CD4-positive, alpha-beta T cell treated with Interferon gamma for 1 hour (primary cell): ENCODE data around the gene CENPQ.

ENCODE experiments used
- DNase-seq: peaks from one replicate; pipeline ENCODE4 v3.0.0-alpha.2; 2020

Gene CENPQ

DNA sequence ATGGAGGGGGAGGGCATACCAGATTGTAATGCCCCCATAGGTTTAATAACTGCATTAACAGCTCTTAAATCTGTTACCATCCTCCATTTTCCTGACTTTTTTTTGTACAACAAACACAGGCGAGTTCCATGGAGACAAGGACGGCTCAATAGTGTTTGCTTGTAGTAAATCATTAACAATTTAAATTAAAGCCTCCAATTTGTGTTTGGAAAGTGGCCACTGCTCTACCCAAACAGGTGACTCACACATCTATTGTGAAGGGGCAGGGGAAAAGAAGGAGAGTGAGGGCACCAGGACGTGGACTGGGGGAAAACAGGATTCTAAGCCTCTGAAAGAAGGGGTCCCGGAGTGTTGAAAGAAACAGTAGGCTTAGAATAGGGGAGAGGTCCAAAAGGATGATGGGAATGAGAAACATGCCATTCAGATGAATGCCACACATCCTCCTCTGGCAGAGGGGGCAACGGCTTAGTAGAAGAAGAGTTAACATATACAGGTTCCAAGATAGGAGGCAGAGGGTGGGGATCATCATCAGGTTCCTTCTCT lies 43.5 kb downstream of the CENPQ start:
- DNase-seq: no peak

DNA sequence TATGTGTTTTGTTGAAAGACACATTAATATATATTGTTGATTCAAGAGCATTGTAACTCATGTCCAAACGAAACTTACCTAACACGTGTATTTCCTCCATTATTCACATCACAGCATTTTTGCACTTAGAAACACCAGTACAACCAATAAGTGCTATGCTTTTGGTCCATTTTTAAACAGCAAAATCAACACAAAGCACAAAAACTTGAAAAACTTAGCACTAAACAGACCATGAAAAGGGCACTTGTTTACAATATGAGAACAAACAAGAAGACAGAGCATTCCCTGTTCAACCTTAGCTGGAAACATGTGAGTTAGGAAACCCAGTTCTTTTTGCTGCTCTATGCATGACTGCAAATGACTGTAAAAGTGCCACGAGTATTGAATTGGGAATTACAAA lies 46.2 kb downstream of the CENPQ start:
- no peak for DNase-seq

DNA sequence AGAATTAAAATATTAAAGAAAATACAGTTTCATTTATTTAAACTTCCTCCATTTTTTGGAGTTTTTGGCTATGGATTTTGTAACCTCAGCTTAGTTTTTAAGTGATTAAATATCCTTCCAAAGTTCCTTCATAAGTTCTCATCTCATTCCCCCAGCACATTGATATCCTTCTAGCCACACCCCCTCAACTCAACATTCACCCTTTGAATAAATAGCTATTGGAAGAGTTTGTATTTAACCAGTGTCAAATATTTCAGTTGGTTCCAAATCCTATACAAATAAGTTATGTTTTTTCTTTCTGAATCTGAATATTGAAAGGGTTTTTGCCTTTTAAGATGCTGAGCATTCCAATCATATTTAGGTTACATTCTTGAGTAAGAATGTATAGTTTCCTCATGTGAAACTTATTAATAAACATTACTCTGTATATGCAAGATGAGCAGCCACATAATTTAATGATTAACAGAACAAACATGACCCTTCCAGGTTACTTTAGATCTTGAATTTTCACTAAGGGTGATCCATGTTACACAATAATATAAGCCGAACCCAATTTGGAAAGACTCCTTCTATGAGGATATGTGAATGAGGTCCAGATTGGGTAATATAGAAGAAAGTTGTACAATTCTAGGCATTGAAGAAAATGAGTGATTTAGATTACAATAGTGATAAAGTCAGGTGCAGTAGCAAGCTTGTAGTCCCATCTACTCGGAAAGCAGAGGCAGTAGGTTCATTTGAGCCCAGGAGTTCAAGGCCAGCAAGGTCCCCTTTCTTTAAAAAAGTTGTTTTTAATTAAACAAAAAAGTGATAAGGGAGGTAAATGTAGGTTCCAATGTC lies 50.2 kb downstream of the CENPQ start:
- no peak for DNase-seq

DNA sequence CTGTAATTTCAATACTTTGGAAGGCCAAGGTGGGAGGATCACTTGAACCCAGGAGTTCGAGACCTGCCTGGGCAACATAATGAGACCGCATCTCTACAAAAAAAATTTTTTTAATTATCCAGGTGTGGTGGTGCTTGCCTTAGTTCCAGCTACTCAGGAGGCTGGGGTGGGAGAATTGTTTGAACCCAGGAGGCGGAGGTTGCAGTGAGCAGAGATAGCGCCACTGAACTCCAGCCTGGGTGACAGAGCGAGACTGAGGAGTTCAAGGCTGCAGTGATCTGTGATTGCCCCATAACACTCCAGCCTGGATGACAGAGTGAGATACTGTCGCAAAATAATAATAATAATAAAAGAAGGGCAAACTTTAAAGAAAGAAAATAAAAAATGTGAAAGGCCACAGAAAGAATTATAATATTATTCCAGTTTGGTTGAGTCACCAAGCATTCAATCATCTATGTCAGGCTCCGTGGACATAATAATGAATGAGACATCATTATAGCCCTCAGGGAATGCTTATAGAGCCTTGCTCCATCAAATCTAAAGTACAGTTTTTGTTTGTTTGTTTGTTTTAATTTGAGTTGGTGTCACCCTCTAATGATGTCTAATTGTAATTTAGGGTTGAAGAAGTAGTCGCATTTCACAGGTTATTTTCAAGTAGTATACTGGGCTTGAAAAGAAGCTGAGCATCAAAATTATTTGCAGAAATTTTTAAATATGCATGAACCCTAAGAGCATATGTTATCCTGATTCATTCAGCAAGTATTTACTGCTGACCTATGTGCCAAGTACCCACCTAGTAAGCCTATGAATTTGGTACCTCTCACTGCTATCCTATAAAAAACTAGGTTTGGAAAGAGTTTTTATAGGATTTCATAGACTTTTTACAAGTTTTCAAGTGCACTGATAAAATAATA lies 51.7 kb downstream of the CENPQ start:
- no peak for DNase-seq

DNA sequence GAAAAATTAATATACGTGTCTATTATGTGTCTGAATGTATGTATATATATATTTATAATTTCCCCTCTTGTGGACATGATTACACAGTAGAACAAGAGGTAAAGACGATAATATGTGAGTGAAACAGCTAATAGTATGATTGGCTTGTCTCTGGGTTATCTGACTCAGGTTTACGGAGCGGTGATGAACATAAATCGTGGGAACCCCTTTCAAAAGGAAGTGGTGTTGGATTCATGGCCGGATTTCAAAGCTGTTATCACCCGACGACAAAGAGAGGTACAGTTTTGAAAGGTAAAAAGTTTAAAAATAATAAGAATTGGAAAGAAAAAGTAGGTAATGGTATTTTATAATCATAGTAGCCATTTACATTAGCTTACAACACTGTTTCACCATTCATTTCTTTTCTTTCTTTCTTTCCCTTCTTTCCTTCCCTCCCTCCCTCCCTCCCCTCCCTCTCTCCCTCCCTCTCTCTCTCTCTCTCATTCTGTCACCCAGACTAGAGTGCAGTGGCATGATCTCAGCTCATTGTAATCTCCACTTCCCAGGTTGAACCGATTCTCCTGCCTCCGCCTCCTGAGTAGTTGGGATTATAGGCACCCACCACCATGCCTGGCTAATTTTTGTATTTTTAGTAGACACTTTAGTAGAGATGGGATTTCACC lies 52.4 kb downstream of the CENPQ start:
- no peak for DNase-seq

DNA sequence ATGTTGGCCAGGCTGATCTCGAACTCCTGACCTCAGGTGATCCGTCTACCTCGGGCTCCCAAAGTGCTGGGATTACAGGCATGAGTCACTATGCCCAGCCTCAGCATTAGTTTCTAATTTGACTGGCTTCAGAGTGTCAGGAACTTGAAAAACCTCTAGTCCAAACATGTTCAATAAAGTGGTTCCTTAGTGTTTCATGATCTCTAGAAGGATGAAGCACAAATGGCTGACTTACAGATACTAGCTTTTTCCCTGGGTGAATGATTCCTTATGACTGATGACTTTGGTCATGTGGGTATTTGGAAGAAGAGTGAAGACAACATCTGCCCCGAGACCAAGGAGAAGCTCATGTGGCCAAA lies 53.0 kb downstream of the CENPQ start:
- no peak for DNase-seq

DNA sequence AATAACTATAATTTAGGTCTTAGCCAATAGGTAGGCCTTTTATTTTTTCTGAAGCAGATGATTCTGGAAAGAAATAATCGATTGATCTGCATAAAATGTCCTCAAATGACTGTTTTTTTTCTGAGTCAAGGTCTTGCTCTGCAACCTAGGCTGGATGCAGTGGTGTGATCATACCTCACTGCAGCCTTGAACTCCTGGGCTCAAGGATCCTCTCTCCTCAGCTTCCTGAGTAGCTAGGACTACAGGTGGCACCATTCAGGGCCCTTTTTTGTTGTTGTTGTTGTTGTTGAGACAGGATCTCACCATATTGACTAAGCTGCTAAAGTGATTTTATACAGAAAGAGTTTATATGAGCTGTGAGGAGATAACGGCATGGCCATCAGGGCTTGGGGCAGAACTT lies 54.7 kb downstream of the CENPQ start:
- no peak for DNase-seq

DNA sequence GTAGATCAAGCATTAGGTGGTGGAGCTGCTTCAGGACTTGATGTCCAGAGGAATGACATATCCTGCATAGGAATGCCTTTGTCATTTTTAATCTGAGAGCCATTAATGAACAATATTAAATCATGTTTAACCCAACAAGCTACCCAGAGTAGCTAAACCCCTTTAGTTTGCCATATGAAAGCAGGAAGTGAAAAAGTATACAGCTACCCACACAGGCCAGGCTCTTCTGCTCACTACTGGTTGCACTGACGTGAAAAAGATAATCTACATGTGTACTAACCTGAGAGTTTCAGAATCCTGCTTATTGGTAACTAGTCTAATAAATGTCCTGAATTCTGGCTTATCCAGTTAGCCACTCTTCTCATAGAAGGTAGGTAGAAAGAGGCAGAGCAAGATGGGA lies 56.5 kb downstream of the CENPQ start:
- DNase-seq: no peak

DNA sequence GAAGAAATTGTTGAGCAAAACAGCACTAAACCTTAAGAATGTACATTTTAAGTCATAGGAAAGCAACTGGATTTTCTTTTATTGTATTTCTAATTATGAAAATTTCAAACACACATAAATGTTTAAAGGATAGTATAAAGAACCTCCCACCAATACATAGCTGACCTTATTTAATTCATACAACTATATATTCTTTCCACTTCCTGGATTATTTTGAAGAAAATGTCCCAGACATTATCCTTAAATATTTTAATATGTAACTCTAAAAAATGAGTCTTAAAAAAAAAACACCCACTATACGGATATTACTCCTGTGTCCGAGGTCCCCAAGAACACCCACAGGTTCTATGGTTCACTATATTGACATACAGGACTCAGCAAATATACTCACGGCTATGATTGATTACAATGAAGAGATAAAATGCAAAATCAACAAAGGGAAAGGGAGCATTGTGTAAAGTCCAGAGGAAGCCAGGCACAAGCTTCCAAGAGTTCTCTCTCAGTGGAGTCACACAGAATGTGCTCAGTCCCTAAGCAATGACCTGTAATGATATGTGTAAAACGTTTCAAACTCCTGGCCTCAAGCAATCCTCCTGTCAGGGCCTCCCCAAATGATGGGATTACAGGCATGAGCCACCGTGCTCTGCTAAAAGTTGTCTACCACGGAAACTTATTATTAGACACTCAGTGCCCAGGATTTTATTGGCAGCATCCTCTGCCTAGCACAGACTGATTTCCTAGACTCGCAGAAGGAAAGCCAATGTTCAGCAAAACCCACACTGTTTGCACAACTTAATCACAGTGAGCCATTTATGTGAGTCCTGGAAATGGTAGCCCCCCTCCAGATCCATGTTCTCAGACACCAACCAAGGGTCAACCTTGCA lies 59.8 kb downstream of the CENPQ start:
- no peak for DNase-seq

DNA sequence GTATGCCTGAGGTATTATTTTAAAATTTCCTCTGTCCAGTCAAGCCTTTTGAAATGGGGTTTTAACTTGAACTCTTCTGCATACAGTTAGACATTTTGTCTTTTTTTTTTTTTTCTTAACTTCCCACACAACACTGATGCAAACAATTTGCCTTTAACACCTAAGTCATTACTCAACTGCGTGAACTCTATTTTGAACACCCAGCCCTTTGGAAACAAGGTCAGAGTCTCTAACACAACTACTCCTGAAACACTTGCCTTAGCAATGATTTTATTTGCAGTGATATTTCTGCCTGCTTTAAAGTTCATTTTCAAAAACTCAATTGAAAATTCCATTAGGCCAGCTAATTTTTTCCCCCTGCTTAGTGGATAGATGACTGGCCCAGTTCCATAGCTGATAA lies 60.7 kb downstream of the CENPQ start:
- DNase-seq: no peak

DNA sequence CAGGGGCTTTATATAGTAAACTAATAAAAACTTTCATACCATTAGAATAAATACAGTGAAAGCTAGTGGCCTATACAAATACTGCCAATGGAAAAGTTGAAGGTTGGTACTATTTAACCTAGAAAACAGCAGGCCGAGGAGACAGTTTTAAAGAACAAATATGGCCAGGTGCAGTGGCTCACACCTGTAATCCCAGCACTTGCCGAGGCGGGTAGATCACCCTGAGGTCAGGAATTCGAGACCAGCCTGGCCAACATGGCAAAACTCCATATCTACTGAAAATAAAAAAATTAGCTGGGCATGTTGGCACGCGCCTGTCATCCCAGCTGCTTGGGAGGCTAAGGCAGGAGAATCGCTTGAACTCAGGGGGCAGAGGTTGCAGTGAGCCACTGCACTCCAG lies 61.4 kb downstream of the CENPQ start:
- no peak for DNase-seq

DNA sequence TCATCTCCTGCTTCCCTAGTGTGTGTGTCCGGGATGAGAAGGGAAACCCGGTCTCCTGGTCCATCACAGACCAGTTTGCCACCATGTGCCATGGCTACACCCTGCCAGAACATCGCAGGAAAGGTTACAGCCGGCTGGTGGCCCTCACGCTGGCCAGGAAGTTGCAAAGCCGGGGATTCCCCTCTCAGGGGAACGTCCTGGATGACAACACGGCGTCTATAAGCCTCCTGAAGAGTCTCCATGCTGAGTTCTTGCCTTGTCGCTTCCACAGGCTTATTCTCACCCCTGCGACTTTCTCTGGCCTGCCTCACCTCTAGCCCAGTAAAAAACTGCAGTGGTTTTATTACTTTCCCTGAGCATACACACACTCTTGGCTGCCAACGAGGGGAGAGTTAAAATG lies 63.4 kb downstream of the CENPQ start:
- DNase-seq: no peak

DNA sequence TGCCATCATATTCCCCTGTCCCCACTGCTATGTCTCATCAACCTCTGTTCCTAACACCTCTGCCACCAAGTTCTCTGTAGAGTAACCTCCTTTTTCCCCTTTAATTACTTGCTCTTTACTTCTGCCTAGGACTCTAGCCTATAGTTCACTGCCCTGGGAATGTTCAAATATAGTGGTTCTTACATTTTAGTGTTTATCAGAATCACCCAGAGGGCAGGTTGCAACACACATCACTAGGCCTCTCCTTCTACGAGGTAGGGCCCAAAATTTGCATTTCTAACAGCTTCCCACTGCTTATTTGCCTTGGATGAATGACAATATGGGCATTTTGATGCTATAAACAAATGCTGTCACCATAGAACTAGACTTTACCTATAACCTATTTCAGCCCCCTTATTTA lies 64.2 kb downstream of the CENPQ start:
- no peak for DNase-seq

DNA sequence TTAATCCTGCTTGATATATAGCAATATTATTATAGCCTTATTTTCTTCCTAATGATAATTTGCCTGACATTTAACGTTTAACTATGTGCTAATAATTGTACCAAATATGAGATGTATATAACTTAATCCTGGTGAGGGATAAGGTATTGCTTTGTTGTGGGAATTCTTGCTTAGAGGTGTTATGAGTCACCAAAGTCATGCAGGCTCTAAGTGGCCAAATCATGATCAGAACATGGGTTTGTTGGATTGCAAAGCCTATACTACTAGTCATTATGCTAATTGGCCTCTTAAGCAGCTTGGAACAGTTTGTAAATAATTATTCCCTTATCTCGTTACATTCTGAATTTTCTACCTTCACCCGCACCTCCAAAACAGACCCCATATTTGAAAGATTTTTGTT lies 65.4 kb downstream of the CENPQ start:
- no peak for DNase-seq

DNA sequence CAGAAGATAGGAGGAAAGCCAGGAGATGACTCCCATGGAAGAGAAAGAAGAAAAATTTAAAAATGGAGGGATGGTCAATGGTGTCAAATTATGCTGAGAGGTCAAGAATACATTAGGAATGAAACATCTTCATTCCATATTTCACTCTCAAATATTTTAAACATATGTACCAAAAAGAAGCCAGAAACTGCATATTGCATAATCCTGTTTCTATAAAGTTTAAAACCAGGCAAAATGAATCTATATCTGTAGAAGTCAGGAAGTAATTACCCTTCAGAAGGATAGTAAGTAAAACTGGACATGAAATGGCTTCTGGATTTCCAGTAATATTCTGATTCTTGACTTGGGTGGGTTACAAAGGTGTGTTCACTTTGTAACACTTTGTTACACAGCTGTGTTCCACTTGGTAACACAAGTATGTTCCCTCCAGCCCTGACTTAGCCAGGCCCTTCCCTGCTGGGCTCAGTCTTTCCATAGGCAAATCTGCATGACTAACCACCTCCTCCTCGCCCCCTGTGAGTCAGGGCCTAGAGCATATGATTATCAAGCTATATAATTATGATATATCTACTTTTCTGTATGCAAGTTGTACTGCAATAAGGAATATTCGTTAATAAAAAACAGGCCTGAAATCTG lies 67.1 kb downstream of the CENPQ start:
- DNase-seq: no peak

DNA sequence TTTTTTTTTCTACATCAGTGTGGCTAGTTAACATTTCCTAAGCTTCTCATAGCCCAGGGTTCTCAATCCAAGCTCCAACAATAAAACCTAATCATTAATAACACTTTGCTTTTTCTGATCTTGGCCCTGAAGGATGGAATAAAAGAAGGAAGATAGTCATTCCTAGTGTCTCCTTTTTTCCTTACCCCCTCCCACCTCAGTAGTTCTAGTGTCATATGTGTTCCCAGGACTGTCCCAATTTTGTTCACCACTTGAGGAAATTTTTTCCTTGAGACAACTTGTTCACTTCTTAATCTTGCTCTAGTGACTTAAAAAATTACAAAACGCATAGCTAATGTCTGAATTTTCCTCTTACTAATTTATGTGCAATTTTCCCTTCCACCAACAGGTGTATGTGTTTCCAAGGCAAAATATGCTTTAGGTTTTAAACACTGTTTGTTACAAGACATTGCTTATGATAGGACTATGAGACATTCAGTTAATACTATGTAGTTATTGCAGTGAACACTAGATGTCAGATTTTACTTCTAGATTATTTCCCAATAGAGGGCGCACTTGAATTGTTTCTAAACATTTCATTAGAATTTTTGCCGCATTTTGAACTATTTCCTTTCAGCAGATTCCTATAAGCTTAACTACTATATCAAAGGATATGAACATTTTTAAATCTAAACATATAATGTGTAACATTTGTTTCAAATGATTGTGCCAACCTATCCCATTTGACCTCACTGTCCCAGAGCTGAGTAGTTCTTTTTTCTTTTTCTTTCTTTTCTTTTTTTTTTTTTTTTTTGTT lies 68.8 kb downstream of the CENPQ start:
- DNase-seq: no peak

DNA sequence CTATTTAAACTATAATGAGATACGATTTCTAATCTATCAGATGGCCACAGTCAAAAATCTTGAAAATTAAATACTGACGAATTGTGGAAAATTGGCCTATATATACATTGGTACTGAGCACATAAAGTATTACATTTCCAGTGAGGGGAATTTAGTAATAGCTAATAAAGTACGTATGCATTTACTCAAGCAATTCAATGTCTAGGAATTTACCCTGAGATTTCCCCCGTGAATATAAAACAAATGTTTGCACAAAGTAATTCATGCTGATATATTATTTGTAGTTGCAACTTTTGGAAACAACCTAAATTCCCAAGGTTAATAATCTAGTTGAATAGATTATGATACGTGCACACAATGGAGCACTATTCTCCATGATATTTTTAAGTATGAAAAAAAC lies 72.6 kb downstream of the CENPQ start:
- no peak for DNase-seq

DNA sequence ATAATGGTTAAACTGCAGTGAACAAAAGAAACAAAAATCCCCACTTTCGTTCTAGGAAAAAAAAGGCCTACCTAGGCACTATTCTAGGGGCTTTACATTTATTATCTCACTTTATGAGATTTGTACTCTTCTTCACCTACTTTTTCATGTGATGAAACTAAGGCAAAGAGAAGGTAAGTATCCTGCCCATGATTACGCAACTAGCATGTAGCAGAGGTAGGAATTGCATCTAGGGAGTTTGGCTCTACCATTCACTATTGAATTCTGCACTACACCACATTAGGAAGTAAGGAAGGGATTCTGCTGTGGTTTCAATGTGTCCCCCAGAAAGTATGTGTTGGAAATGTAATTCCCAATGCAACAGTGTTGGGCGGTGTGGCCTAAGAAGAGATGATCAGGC lies 75.9 kb downstream of the CENPQ start:
- no peak for DNase-seq

DNA sequence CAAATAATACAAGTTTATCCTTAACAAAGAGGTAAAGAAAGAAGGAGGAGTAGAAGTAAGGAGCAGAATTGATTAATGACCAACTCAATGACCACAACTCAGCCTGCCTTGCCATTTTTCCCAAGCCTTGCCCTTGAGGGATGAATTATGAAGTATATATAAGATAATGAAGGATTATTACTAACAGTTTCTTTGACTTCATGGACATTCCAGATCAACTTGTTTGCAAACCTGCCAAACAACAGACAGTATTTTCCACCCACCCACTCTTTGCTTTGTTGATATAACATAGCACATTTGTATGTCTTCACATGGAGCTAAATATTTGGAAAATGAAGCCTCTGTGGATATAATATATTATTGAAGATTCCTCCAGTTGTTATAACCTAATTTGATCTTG lies 77.4 kb downstream of the CENPQ start:
- DNase-seq: no peak

DNA sequence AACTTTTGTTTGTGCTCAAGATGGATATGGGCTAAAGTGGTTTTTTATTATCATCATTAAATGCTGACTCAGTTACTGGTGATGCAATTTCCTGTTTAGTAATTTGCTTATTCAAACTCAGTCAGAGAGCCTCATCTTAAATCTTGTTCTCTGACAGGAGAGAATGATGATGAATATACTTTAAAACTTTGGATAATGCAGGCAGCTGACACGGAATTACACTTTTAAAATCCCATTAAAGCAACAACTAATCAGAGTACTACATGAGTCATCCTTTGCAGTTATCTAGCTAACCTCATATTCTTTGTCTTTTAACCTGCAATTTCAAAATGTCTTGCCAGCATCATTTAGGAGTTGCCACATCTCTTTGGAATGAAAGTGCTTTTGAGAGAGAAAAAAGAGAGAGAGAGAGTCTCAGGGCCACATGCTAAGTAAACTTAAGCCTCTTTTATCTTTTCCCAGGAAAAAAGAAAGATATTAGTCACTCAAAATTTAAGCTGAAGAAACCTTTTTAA lies 78.1 kb downstream of the CENPQ start:
- DNase-seq: no peak

DNA sequence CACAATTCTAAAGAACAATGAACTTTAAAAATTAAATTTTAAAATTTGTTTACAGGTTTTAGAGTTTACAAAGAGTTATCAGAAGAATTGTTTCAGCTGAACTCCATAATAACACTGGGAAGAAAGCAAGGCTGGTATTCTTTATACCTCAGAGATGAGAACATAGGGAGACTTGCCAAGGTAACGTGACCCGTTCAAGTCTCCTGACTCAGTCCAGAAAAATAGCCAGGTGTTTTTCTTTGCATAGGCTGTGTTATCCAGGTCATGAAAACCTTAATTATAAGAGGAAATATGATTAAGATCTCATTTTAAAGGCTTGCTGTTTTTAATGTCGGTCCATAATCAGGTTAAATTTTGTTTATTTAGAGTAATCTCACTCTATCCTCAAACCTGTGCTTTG lies 78.8 kb downstream of the CENPQ start:
- no peak for DNase-seq
